OCI-LY7 (cell line): ENCODE data around the gene BAIAP2.

Source experiments
- EZH2phosphoT487 ChIP-seq: fragments of 200-600 bp; sonication (generic); IDR thresholded peaks from 2 replicates; pipeline ENCODE4 v1.6.1; 2018; ENCODE audit warnings: low read depth, borderline replicate concordance, mild to moderate bottlenecking, mixed run types, antibody characterized with exemption, low read length, moderate library complexity, mixed read lengths
- TF ChIP-seq, protein P1 (sequence below): fragments of 200-600 bp; sonication (generic); conservative IDR thresholded peaks from 2 replicates; pipeline ENCODE4 v1.5.1; 2014; ENCODE audit warnings: mild to moderate bottlenecking, antibody characterized with exemption, low read length, moderate library complexity, mixed read lengths

DNA sequence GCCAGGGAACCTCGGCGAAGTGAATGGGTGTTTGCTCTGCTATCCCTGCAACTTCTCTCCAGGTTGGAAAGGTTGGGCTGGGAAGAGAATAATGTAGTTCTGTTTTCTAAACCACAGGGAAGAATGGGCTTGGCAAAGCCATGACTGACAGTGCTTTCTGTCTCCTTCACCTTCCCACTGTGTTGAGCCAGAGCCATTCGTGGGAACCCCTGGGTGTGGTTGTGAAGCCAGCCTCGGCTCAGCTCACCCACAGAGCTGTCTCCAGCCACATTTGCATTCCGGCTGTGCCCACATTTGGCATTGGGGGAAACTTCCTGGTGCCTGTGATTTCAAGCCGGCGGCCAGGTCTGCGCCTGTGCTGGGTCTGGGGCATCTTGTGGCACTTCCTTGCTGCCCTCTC, 39.9 kb downstream of the BAIAP2 start:
- TF ChIP-seq, protein P1, sequence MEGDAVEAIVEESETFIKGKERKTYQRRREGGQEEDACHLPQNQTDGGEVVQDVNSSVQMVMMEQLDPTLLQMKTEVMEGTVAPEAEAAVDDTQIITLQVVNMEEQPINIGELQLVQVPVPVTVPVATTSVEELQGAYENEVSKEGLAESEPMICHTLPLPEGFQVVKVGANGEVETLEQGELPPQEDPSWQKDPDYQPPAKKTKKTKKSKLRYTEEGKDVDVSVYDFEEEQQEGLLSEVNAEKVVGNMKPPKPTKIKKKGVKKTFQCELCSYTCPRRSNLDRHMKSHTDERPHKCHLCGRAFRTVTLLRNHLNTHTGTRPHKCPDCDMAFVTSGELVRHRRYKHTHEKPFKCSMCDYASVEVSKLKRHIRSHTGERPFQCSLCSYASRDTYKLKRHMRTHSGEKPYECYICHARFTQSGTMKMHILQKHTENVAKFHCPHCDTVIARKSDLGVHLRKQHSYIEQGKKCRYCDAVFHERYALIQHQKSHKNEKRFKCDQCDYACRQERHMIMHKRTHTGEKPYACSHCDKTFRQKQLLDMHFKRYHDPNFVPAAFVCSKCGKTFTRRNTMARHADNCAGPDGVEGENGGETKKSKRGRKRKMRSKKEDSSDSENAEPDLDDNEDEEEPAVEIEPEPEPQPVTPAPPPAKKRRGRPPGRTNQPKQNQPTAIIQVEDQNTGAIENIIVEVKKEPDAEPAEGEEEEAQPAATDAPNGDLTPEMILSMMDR: no peak
- TF ChIP-seq EZH2phosphoT487: no peak
